Breast epithelium (tissue), 4 donors: Measurements from ENCODE around the gene MRTFB. TPM values are rescaled to one million over a fixed set of nuclear protein-coding genes. Genes with fewer than 3 reads are reported as not detected.
"Not testable (repeated sequence)": the region's sequence is repeated elsewhere in the genome, so short reads cannot be mapped to it uniquely, and the experiment has no call there.

Experiments used
- DNase-seq, 2 donors: peaks; one replicate each; pipeline ENCODE4 v3.0.0-alpha.2; 2019; ENCODE audit warnings: low spot score in 2 of 2
- H3K27ac ChIP-seq, 2 donors: fragments of 200-600 bp; sonication (generic) in 1 of 2; one replicate each; pipeline ENCODE4 v1.5.1; 2016 to 2019; ENCODE audit warnings: mild to moderate bottlenecking in 1 of 2
- H3K27me3 ChIP-seq, 2 donors: fragments of 200-600 bp; sonication (generic) in 1 of 2; one replicate each; pipeline versions ENCODE4 v1.5.1 to v1.6.0; 2017 to 2019; ENCODE audit warnings: control low read depth in 1 of 2, mild to moderate bottlenecking in 1 of 2
- H3K36me3 ChIP-seq: fragments of 200-600 bp; one replicate; pipeline ENCODE4 v1.5.1; 2019
- H3K4me1 ChIP-seq, 2 donors: fragments of 200-600 bp; sonication (generic); one replicate each; pipeline ENCODE4 v1.5.1; 2016 to 2019; ENCODE audit warnings: control low read depth in 1 of 2
- H3K4me3 ChIP-seq, 3 donors: fragments of 200-600 bp; sonication (generic); 1 replicate in 2 of 3; 2 replicates in 1 of 3; pipeline ENCODE4 v1.5.1; 2016 to 2019; ENCODE audit warnings: mild to moderate bottlenecking in 3 of 3, moderate library complexity in 2 of 3
- H3K9me3 ChIP-seq, 2 donors: fragments of 200-600 bp; sonication (generic) in 1 of 2; one replicate each; pipeline ENCODE4 v1.5.1; 2016 to 2019; ENCODE audit warnings: control low read depth in 1 of 2
- POLR2A ChIP-seq: fragments of 450-650 bp; IDR thresholded peaks from one replicate; pipeline ENCODE4 v1.6.1; 2016; ENCODE audit warnings: antibody characterized with exemption, mild to moderate bottlenecking, moderate library complexity
- POLR2AphosphoS5 ChIP-seq, 3 donors: sonication (generic); formaldehyde crosslinking; IDR thresholded peaks; one replicate each; pipeline ENCODE4 v1.6.1; 2017; ENCODE audit warnings: antibody characterized with exemption in 3 of 3
- intact Hi-C: fragments of 100-400 bp; cut with DNase I; formaldehyde crosslinking; loops from one replicate; pipeline ENCODE4 v1.15.1; 2023; ENCODE audit warnings: low total_unique reads
- total RNA-seq, 3 donors: library from RNA; depleted of rRNA; stranded (reverse); fragments of >200 nt; gene quantifications; one replicate each; pipeline ENCODE4 v1.1.0, GENCODE V29; 2016
- TF ChIP-seq, protein P1 (sequence below), 3 donors: fragments of 450-650 bp; IDR thresholded peaks; one replicate each; pipeline ENCODE4 v1.5.1; 2016 to 2017; ENCODE audit warnings: antibody characterized with exemption in 3 of 3, mild to moderate bottlenecking in 3 of 3, moderate library complexity in 3 of 3

The MRTFB gene
- total RNA-seq, 3 donors from 2014 or later, result 49.9 to 115 (median 83.6) TPM

DNA sequence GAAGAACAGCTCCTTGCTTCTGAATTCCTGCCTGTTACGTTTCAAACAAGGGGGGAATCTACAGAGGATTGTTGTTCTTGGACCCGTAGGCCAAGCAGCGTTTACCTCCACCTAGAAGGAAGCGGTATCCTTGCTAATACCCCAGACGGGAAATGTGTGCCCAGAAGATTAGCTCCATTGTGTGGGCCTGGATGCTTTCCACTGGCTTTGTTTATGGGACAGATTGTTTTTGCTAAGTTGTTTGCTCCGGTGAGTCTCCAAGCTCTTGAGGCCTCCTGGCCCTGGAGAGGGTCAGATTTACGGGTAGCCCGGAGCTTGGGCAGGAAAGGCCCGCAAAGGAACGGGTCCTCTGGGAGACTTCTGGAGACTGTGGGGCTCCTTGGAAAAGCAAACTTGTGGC is 28.4 kb upstream of the MRTFB start:
- TF ChIP-seq POLR2A, result no peak
- TF ChIP-seq, protein P1, sequence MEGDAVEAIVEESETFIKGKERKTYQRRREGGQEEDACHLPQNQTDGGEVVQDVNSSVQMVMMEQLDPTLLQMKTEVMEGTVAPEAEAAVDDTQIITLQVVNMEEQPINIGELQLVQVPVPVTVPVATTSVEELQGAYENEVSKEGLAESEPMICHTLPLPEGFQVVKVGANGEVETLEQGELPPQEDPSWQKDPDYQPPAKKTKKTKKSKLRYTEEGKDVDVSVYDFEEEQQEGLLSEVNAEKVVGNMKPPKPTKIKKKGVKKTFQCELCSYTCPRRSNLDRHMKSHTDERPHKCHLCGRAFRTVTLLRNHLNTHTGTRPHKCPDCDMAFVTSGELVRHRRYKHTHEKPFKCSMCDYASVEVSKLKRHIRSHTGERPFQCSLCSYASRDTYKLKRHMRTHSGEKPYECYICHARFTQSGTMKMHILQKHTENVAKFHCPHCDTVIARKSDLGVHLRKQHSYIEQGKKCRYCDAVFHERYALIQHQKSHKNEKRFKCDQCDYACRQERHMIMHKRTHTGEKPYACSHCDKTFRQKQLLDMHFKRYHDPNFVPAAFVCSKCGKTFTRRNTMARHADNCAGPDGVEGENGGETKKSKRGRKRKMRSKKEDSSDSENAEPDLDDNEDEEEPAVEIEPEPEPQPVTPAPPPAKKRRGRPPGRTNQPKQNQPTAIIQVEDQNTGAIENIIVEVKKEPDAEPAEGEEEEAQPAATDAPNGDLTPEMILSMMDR (IDR thresholded peaks at IDR 0.05), result no peak
- TF ChIP-seq POLR2AphosphoS5 (IDR thresholded peaks at IDR 0.05), result peak in 1 of 3 donors; percentile 44
- DNase-seq, result no peak
- no peaks in the 10 kb centered on the region for H3K36me3 ChIP-seq
- intact Hi-C loops, result loop anchor here (10.0 kb wide), 1 partner anchor 922 kb away; no protein-coding TSS in a partner anchor
- H3K4me1 ChIP-seq, result no peaks in the 10 kb centered on the region
- H3K27me3 ChIP-seq, result no peaks in the 10 kb centered on the region
- peaks cover 3 to 7% of the 10 kb centered on the region in 2 donors for H3K9me3 ChIP-seq
- peak overlapping the region; percentile 61 to 67 for H3K27ac ChIP-seq
- no peak overlapping the region for H3K4me3 ChIP-seq

- Histone ChIP-seq H3K9me3 (peaks cover 3 to 7% of the 10 kb centered on the region in 2 donors), H3K36me3 (no peaks in the 10 kb centered on the region), H3K27me3 (no peaks in the 10 kb centered on the region), H3K4me3 (no peak overlapping the region), H3K4me1 (no peaks in the 10 kb centered on the region), H3K27ac (peak overlapping the region; percentile 61 to 67)
- TF ChIP-seq POLR2A, result no peak
- no peak for TF ChIP-seq POLR2AphosphoS5 (IDR thresholded peaks at IDR 0.05)
- TF ChIP-seq, protein P1 (IDR thresholded peaks at IDR 0.05), result no peak
- no peak for DNase-seq
- intact Hi-C loops, result loop anchor here (10.0 kb wide), 1 partner anchor 922 kb away; no protein-coding TSS in a partner anchor
Measured at GRCh38 chr16:14043278-14043677, 27.8 kb upstream of the MRTFB start.

- no peak for TF ChIP-seq POLR2A
- TF ChIP-seq, protein P1 (IDR thresholded peaks at IDR 0.05), result no peak
- no peak for TF ChIP-seq POLR2AphosphoS5 (IDR thresholded peaks at IDR 0.05)
- H3K36me3 ChIP-seq, result no peaks in the 10 kb centered on the region
- DNase-seq, result no peak
- no peaks in the 10 kb centered on the region for H3K4me1 ChIP-seq
- no peak overlapping the region for H3K4me3 ChIP-seq
- intact Hi-C loops, result loop anchor here (10.0 kb wide), 1 partner anchor 921 kb away; no protein-coding TSS in a partner anchor
- peaks cover 3 to 6% of the 10 kb centered on the region in 2 donors for H3K9me3 ChIP-seq
- H3K27ac ChIP-seq, result peak overlapping the region; percentile 61 to 67
- no peaks in the 10 kb centered on the region for H3K27me3 ChIP-seq
Measured at GRCh38 chr16:14043793-14044192, 27.3 kb upstream of the MRTFB start.

- not testable (repeated sequence) for H3K9me3 ChIP-seq, H3K27ac ChIP-seq, H3K4me1 ChIP-seq, DNase-seq, H3K27me3 ChIP-seq, H3K36me3 ChIP-seq, H3K4me3 ChIP-seq
- intact Hi-C loops, result loop anchor here (10.0 kb wide), 1 partner anchor 918 kb away; no protein-coding TSS in a partner anchor
Measured at GRCh38 chr16:14047121-14047859, 23.8 kb upstream of the MRTFB start.

DNA sequence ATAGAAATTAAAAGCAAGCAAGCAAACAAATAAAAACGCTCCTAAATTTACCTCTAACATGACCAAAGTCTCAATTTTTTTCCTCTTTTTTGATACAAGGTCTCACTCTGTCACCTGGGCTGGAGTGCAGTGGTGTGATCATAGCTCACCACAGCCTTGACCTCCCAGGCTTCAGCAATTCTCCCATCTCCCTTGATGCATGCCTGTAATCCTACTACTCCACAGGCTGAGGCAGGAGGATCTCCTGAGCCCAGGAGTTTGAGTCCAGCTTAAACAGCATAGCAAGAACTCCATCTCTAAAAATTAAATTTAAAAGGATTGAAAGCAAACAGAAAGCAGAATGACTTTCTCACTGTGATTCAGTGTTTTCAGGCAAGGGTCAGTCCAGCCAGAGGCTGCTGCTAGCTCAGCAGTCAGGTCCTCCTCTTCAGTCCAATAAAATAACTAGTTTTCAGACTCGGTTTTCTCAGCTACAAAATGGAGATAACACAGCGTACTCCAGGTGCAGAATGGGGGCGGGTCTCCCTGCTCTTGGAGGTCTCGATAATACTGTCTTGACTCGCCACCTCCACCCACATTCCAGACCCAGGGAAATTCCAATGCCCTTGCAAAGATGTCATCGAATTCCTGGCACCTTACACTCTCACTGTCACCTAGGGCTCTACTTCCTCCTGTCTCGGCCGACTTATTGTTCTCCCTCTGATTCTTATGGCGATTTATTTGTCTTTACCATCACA is 20.7 kb upstream of the MRTFB start:
- intact Hi-C loops, result no loop called here
- TF ChIP-seq, protein P1 (IDR thresholded peaks at IDR 0.05), result no peak
- TF ChIP-seq POLR2A (no peak), POLR2AphosphoS5 (IDR thresholded peaks at IDR 0.05) (no peak)
- H3K4me3 ChIP-seq, result peak overlapping the region in 1 of 3 donors; percentile 46
- peak in 1 of 2 donors; percentile 54 for DNase-seq
- H3K36me3 ChIP-seq, result no peaks in the 10 kb centered on the region
- H3K4me1 ChIP-seq, result no peaks in the 10 kb centered on the region
- no peaks in the 10 kb centered on the region for H3K9me3 ChIP-seq
- H3K27me3 ChIP-seq, result no peaks in the 10 kb centered on the region
- peak overlapping the region; percentile 54 to 64 for H3K27ac ChIP-seq
